Measurements from ENCODE around the gene TTC7B. TPM values are rescaled to one million over a fixed set of nuclear protein-coding genes. Genes with fewer than 3 reads are reported as not detected.

Gene TTC7B
- total RNA-seq, 1 donor from 2014 or later = 55.5 TPM

DNA sequence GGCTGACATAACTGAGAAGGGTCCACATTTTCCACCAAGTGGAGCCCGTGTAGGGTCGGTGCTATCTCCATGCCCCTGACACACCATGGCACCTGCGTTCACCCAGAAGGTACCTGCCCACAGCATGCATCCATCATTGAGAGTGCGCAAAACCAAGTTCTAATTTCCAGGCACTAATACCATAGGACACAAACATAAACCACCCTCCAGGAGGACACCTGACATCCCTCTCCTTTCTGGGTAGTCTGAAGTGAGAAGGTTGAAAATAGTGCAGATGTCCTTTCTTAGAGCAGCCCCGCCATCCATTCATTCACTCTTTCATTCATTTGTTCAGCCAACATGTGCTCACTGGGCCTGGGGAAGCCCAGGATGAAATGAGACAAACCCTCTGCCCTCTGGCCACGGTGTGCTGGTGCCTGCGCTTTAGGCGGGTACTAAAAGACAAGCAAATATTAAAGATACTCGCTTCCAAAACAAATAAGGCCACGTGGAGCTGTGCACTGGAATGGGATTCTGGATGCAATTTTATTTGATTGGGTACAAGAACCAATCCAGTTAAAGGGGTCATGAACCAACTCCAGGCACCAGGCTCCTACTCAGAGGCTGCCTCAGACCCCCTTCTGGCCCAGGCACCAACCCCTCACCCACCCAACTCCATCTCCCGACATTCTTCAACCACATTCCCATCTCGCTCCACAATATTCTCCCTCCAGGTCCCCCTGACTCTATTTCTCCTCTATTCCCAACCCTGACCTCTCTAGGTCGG lies 1.2 kb downstream of the TTC7B start:
- H3K27me3 ChIP-seq (ENCODE audit: low read depth) = no peaks in the 10 kb centered on the region
- DNase-seq = no peak
- no peaks in the 10 kb centered on the region for H3K9me3 ChIP-seq (replicated peaks)
- H3K36me3 ChIP-seq = no peaks in the 10 kb centered on the region
- TF ChIP-seq CTCF (IDR thresholded peaks at IDR 0.05; ENCODE audit: borderline replicate concordance) = no peak
- H3K4me3 ChIP-seq = peak overlapping the region; percentile 78
- H3K4me1 ChIP-seq = peaks cover 59% of the 10 kb centered on the region
- H3K27ac ChIP-seq (replicated peaks) = peak overlapping the region; percentile 50
- intact Hi-C loops (cut with micrococcal nuclease) = no loop called here

DNA sequence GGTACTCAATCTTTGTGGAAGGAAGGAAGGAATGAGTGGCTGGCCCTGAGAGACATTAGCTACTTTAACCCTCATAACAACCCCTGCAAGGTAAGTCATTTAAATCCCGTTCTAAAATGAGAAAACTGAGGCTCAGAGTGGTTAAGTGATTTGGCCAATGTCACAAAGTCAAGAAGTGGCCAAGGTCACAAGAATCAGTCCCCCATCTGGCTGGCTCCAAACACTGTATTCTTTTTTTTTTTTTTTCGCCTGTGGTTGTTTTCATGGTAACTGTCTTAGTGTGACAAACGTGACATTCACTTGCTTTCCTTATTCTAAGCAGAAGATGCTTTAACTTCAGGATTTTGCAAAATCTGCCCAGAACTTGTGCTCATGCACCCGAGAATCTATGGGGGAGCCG lies 2.8 kb downstream of the TTC7B start:
- peaks cover 75% of the 10 kb centered on the region for H3K4me1 ChIP-seq
- DNase-seq = no peak
- TF ChIP-seq CTCF (IDR thresholded peaks at IDR 0.05; ENCODE audit: borderline replicate concordance) = no peak

GRCh38 chr14:90812109-90812508 lies 4.1 kb downstream of the TTC7B start:
- TF ChIP-seq CTCF (IDR thresholded peaks at IDR 0.05; ENCODE audit: borderline replicate concordance) = no peak
- Histone ChIP-seq H3K27ac (replicated peaks) (no peak overlapping the region), H3K9me3 (replicated peaks) (no peaks in the 10 kb centered on the region), H3K4me3 (no peak overlapping the region), H3K4me1 (peaks cover 88% of the 10 kb centered on the region), H3K36me3 (no peaks in the 10 kb centered on the region), H3K27me3 (ENCODE audit: low read depth) (no peaks in the 10 kb centered on the region)
- no peak for DNase-seq
- intact Hi-C loops (cut with micrococcal nuclease) = no loop called here

More for the DNA sequence above, 2.8 kb downstream of the TTC7B start:
- Histone ChIP-seq H3K9me3 (replicated peaks) (no peaks in the 10 kb centered on the region), H3K36me3 (no peaks in the 10 kb centered on the region), H3K4me3 (no peak overlapping the region), H3K27ac (replicated peaks) (no peak overlapping the region), H3K27me3 (ENCODE audit: low read depth) (no peaks in the 10 kb centered on the region)
- intact Hi-C loops (cut with micrococcal nuclease) = no loop called here

GRCh38 chr14:90811641-90812040 lies 4.6 kb downstream of the TTC7B start:
- Histone ChIP-seq H3K36me3 (no peaks in the 10 kb centered on the region), H3K4me1 (peaks cover 90% of the 10 kb centered on the region), H3K4me3 (no peak overlapping the region), H3K27ac (replicated peaks) (no peak overlapping the region), H3K27me3 (ENCODE audit: low read depth) (no peaks in the 10 kb centered on the region), H3K9me3 (replicated peaks) (no peaks in the 10 kb centered on the region)
- no peak for DNase-seq
- intact Hi-C loops (cut with micrococcal nuclease) = no loop called here
- no peak for TF ChIP-seq CTCF (IDR thresholded peaks at IDR 0.05; ENCODE audit: borderline replicate concordance)

- Histone ChIP-seq H3K4me3 (no peak overlapping the region), H3K4me1 (peaks cover 97% of the 10 kb centered on the region), H3K27me3 (ENCODE audit: low read depth) (no peaks in the 10 kb centered on the region), H3K36me3 (no peaks in the 10 kb centered on the region), H3K9me3 (replicated peaks) (no peaks in the 10 kb centered on the region), H3K27ac (replicated peaks) (no peak overlapping the region)
- intact Hi-C loops (cut with micrococcal nuclease) = no loop called here
- no peak for TF ChIP-seq CTCF (IDR thresholded peaks at IDR 0.05; ENCODE audit: borderline replicate concordance)
- no peak for DNase-seq
Measured at GRCh38 chr14:90810806-90811205, 5.4 kb downstream of the TTC7B start.

Data from left ventricle myocardium inferior (tissue), 1 donor.